T-helper 2 cell (primary cell): ENCODE data around the gene PRODH.
"Not testable (repeated sequence)": the region's sequence is repeated elsewhere in the genome, so short reads cannot be mapped to it uniquely, and the experiment has no call there.

Experiments
- DNase-seq, 5 experiments: peaks; one replicate each; pipeline versions ENCODE4 v3.0.0 to v3.0.0-alpha.2; 2012 to 2022
- total RNA-seq, 2 donors: gene quantifications; one replicate each; lab custom pipeline; 2026; lab: John Stamatoyannopoulos, UW

The PRODH gene, protein sequence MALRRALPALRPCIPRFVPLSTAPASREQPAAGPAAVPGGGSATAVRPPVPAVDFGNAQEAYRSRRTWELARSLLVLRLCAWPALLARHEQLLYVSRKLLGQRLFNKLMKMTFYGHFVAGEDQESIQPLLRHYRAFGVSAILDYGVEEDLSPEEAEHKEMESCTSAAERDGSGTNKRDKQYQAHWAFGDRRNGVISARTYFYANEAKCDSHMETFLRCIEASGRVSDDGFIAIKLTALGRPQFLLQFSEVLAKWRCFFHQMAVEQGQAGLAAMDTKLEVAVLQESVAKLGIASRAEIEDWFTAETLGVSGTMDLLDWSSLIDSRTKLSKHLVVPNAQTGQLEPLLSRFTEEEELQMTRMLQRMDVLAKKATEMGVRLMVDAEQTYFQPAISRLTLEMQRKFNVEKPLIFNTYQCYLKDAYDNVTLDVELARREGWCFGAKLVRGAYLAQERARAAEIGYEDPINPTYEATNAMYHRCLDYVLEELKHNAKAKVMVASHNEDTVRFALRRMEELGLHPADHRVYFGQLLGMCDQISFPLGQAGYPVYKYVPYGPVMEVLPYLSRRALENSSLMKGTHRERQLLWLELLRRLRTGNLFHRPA
- total RNA-seq: 0 to 0.07 reads per million in 2 donors

DNA sequence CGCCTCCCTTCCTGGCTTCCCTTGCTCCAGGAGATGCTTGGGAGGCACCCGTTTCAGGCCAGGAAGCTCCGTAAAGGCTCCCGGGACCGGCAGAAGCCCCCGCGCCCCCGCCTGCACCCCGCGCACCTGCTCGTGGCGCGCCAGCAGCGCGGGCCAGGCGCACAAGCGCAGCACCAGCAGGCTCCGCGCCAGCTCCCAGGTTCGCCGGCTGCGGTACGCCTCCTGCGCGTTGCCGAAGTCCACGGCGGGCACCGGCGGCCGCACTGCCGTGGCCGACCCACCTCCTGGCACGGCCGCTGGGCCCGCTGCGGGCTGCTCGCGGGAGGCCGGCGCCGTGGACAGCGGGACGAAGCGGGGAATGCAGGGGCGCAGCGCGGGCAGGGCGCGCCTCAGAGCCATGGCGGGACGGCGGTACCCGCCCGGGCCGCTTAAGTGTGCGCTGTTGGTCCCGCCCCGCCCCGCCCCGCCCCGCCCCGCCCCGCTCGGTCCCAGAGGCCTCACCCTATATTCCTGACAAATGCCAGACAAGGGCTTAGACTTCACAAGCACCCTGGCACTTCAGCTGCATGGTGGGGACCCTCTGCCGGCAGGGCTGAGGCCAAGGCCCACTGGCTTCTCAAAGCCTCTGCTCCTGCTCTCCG is at the start of gene PRODH:
PRODH (minus strand) TSS at position 405 of the 641 bp plus-strand sequence; CDS start at position 399, 6 bp downstream.
- no peak for DNase-seq

DNA sequence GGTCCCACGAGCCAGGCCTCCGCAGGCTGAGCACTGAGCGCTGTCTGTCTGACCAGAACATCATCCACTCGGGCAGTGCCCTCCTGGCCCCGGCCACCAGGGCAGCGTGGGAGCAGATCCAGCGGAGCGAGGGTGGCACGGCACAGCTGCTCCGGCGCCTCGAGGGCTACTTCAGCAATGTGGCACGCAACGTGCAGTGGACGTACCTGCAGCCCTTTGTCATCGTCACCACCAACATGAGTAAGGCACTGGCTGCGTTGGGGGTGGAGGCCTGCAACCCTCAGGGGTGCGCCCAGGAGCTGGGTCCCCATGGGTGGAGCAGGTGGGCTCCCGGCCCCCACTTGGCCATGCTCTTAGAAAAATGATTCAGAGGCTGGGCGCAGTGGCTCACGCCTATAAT is 49.7 kb upstream of the PRODH start:
- DNase-seq: no peak

DNA sequence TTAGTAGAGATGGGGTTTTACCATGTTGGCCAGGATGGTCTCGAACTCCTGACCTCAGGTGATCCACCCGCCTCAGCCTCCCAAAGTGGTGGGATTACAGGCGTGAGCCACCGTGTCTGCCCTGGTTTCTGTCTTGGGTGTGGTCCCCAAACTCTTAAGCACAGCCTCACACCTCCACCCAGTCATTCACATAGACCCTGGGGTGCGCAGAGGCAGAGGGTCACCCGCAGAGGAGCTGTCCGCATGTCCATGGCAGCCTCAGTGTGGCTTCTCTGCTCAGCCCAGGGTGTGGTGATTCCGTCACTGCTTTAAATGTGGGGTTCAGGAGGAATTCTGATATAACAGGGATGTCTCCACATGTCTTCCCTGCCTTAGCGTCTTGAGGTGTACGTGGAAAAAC is 48.5 kb upstream of the PRODH start:
- no peak for DNase-seq

DNA sequence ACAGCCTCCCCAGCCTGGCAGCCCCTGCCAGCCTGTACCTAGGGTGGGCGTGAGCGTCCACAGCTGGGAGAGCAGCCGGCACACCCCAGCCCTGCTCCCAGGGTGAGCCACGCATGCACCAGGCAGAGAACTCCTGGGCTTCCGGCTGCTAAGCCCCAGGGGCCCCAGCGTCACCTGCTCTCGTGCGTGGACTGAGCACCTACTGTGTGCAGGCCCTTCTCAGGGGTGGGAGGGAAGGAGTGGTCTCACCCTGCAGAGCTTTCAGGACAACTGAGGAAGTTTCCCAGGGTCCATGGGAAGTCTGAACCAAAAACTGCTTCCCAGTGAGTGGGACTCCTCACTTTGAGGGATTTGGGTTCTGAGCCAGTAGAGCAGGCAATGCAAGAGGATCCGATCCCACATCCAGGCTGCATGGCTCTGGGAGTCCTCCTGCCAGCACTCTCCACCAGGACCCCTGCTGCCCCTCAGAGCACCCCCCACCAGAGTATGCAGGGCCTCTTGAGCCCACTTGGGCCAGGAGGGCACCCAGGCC is 47.1 kb upstream of the PRODH start:
- DNase-seq: no peak

DNA sequence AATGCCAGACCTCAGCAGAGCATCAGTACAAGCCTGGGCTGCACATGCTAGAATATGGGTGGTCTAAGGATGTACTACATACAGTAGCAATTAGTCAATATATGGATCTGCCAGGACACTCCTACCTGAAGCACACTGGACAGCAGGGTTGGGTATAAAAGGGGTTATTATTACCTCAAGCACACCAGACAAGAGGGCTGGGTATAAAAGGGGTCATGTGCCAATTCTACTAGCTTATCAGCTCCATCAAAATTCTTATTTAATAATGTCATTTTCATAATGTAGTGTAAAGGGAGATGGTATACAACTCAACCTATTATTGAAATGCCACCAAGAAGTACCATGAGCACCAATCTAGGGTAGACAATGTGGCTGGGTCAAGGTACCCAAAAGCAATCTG is 44.7 kb upstream of the PRODH start:
- no peak for DNase-seq

DNA sequence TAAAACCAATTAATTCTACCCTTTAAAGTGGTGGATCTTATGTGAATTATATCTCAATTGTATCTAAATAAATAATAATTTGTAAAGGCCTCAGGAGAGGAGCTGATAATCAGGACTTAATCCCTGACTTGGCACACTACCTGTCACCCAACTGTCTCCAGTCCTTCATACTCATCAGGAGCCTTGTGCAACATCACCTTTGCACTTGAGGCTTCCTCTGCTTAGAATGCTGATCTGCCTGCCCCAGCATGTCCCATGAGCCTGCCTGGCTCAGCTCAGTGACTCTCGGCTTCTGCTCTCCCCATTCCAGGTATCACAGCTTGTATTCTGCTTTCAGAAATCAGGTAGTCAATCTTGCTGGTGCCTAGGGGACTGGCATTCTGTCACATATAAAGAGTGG is 43.9 kb upstream of the PRODH start:
- DNase-seq: no peak

DNA sequence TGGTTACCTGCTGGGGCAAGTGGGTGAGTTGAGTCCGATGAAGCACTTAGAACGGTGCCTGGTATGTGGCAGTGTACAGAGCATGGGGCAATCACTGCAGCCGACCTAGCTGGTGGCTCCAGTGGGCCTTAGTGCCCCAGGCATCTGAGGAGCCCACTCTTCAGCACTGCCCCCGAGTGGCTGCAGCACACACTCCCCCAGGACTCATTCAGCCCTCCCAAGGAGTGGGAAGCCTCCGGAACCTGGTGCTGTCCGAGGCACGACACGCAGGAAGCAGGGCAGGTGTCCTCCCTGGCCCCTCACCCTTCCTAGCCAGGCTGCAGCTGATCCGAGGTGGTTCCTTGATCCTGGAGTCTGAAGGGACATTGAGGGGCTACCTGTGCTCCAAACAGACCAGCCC is 42.4 kb upstream of the PRODH start:
- no peak for DNase-seq

DNA sequence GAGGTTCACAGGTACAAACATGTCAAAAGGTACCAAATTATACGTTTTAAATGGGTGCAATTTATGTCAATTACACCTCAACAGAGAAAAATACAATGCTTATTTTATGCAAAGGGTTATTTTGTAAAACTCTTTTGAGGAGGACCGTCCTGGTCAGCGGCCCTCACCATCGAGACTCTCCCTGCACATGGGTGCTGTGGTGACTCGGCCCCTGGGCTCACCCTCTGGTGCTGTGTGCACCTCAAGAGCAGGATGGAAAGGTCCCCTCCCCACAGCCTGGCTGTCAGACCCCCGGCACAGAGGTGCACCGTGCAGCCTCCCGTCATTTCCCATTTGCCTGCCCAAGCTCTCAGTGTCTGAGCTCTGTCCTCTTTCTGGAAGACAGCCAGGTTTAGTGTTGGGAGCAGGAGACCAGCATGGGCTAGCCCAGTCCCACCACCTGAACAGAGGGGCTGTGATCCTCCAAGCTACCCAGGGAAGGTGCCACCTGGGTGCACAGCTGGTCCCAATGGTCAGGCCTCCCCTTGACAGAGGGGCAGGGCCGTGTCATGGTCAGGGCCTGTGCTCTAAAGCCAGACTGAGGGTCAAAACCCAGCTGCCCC is 41.8 kb upstream of the PRODH start:
- DNase-seq: no peak

DNA sequence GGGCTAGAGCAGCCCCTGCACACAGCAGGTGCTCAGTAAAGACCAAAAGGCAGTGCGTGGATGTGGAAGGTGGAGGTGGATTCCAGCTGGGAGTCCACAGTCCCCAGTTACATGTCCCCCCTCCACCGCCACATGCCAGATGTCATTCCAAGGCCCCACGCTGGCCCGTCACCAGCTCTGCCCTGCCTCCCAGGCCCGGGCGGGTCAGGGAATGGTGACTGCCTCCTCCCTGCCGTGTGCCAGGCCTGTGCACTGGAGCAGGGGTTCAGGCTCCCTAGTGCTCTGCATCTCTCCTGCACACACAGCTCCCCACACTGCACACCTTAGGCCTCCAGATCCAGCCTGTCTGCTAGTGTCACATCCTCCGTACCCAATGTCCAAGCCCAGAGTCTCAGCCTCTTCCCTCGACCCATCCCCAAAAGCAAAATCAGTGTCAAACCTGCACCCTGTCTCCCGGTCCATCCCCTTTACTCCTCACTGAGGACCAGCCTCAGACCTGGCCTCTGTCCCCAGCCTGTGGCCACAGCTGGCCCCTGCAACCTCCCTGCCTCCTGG is 40.2 kb upstream of the PRODH start:
- DNase-seq: no peak

DNA sequence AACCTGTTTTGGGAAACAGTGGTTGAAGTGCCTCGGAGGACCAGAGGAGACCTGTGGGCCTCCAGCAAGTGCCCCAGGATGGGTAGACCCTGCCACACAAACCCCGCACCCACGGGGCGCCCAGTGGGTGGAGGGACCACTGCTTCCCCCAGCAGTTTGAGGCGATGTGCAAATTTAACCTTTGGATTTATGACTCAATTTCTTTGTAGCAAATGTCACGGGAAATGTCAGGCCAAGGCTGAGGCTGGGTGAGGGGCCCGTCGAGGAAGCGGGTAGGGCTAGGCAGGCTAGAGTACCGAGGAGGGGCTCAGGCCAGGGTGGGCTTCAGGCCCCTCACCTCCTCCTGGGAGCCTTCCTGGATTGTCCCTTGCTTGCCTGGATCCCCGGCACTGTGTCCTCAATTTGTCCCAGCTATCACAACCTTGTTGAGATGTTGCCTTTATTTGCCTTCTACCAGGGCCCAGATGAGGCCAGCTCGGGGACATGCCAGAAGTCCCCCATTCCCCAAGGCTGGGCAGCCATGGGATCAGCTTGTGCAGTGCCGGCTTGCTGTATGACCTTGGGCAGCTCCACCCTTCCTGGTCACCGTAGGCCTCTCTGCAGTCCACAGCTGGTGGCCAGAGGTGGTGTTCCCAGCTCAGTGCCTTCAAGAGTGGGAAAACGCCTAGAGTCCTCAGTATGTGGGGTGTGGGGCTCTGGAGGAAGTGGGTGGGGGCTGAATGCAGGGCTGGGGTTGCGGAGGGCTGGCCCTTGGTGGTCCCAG is 39.5 kb upstream of the PRODH start:
- no peak for DNase-seq

DNA sequence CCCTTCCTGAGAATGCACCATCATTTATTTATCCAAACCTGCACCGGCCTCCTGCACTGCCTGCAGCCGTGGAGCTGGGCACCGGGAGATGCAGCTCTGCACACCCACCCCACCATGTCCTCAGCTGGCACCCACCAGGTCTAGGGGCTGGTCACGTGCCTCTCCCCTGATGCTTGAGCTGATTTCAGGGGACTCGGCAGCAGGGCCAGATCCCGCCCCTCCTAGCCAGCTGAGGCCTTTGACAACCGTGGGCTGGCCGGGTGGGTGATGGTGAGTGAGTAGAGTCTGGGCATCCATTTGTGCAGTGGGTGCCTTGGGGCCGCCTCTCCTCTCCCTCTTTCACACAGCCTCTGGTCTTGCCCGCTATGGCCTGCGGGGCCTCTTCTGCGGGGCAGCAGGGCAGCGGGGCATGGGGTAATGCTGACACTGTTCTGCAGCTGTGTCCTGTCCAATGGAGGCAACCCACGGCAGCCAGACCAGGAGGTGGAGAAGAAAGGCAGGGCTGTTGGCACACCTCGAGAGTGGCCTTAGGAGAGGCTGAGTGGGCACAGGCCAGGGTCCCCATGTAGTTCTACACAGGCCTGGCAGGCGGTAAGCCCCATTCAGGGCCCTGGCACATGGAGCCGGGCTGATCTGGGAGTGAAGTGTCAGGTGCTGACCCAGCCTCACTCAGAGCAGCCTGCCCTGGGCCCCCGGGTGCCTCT is 38.5 kb upstream of the PRODH start:
- no peak for DNase-seq

DNA sequence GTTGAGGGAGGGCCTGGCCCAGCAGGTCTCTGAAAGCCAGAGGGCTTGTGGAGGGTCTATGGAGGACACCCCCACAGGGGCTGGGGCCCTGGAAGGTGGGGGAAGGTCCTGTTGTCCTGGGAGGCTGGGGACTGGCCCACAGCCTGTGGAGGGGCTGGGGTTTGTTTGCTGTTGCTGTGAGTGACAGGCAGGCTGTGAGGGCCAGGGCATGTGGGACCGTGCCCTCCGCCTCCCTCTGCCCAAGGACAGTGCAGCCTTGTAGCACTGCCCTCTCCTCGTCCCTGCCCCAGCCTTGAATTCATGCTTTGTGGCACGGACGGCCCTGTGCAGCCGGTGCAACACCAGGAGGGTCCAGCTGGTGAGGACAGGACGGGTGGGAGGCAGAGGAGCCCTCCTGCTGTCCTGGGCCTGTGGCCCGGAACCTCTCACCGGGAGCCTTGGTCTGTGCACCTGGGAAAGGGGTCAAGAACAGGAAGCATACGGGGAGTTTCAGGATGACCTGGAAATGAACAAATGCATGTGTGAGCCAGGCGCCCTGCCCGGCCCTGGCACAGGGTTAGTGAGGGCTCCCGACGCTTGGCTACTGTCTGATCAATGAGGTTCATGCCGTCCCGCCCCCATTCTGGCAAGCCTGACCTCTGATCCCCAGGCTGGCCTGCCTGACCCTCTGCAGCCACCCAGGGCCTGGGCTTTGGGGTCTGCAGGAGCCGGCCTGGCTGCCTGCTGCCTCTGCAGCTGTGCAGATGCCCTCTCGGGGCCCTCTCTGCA is 37.4 kb upstream of the PRODH start:
- DNase-seq: no peak

DNA sequence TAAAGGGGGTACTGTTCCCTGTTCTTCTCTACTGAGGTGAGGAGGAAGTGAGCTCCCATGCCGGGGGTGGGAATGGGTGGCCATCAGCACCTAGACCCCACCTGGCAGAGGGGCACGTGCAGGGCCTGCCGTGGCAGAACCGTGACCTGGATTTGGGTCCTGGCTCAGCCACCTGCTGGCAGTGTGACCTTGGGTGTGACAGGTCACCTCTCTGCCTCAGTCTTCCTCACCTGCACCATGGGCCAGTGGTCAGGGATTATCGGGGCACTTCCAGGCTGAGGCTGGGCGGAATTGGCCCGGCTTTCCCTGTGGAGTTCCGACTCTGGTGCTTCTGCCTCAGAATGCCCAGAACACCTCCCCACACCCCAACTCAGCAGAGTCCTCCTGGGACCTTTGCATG is 36.5 kb upstream of the PRODH start:
- DNase-seq: not testable (repeated sequence)

DNA sequence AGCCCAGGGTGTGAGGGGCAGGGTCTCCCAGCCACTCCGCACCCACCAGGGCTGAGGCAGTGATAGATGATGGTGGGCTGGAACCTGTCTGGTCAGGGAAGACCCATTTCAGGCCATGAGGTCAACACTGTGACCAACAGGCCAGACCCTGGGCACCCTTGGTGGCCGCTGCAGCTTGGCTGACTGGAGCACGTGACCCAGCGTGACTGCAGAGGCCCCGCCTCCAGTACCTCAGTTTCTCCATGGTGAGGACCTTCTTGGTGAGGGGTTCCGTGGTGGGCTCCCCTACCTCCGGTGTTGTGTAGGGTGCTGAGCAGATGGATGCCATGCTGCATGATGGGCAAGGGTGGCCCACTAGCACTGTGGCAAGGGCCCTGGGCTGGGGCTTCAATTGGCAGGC is 35.9 kb upstream of the PRODH start:
- DNase-seq: not testable (repeated sequence)

DNA sequence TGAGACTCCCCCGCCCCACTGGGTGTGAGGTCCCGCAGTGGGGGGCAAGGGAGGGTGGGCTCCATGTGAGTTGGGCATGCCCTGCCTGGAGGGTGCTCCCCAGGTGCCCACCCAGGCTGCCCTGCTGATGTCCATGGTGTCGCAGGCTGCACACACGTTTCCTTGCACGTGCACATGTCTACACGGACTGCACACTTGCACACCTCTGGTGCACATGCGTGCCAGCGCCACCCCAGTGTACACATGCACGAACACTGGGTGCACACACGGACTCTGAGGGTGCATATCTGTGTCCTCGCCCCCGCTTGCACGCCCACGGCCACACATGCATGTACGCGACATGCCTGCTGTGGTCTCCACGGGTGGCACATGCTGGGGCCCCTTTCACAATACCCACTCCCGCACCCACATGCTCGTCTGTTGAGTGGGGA is 35.2 kb upstream of the PRODH start:
- DNase-seq: no peak

DNA sequence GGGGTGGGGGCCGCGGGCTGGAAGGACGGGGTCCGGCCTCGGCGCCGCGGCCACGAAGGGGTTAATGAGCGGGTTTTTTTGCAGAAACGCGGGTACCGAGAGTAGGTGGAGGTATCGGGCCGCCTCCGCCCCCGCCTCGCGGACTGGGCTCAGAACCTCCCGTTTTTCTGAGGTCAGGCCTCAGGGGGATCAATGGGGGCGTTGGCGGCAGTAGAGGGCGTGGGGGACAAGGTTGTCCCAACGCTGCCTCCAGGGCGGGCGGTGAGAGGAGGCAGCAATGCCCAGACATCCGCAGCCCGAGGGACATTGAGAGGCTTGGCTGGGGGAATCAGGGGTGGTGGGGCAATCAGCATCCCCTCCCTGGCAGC is 34.8 kb upstream of the PRODH start:
- DNase-seq: no peak

DNA sequence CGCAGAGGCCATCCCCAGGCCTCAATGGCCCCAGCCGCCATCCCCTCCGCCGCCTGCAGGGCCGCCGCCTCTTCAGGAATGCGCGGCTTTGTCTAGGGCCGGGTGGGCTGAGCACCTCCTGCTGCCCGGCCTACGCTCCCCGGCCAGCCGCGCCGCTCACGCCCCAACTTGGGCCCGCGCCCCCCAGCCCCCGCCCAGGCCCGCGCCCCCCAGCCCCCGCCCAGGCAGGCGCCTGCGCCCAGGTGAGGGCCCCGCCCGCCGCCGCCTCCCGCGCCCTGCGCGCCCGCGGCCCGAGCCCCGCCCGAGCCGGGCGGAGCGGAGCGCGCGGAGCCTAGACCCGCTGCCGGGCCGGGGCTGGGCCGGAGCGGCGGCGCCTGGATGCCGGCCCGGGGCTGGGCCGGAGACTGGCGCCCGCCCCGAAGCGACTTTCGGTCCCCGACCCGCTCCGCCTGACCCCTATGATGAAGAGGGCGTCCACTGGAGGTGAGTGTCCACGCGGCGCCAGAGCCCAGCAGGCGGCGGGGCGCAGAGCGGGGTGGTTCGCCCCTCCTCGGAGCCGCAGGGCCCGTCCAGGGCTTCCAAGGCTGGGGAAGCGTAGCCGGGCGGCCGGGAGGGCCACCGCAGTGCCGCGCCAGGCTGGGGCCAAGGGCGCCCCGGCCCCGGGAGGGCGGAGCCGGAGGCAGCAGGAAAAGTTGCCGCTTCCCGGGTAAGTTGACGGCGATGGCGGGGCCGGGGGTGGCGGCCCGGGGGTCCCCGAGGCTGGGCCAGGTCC is 34.3 kb upstream of the PRODH start:
- no peak for DNase-seq

DNA sequence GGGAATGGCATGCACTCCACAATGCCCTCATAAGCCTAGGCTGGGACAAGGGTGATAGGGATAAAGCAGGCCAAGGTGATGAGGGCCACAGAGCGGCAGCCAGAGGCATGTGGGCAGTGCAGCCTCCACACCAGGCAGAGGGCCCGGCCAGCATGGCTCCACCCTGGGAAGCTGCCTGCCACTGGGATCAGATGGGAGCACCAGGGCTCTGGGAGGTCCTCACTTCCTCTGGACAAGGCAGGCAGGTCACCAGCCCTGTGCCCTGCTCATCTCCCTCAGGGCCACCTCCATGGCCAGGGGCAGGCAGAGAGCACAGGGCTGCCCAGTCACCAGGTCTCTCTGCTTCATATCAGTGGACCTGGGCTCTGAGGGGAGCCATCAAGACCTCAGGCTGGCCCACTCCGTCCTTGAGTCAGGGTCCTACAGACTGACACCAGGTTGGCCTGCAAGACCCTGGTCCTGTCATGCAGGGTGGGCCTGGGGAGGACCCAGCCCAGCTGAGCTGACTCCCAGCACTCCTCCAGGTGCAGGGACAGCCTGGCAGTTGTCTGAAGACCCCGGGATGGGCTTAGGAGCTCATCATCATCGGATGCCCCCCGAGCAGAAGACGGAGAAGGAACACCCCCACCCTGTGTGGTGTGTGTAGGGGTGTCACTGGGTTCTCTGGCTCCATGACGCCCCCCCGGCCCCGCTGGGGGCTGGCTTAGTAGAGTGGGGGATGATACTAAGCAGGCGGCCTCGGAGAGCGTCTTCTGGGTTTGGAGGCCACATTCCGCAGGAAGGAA is 33.3 kb upstream of the PRODH start:
- not testable (repeated sequence) for DNase-seq
